Inflammatory macrophage treated with lipopolysaccharide for 1 hour (primary cell): Measurements from ENCODE around the gene CCNJL.
"Not testable (repeated sequence)": the region's sequence is repeated elsewhere in the genome, so short reads cannot be mapped to it uniquely, and the experiment has no call there.

Experiments
- DNase-seq, 2 donors: peaks; one replicate each; pipeline ENCODE4 v3.0.0-alpha.2; 2020 to 2022

The CCNJL gene

DNA sequence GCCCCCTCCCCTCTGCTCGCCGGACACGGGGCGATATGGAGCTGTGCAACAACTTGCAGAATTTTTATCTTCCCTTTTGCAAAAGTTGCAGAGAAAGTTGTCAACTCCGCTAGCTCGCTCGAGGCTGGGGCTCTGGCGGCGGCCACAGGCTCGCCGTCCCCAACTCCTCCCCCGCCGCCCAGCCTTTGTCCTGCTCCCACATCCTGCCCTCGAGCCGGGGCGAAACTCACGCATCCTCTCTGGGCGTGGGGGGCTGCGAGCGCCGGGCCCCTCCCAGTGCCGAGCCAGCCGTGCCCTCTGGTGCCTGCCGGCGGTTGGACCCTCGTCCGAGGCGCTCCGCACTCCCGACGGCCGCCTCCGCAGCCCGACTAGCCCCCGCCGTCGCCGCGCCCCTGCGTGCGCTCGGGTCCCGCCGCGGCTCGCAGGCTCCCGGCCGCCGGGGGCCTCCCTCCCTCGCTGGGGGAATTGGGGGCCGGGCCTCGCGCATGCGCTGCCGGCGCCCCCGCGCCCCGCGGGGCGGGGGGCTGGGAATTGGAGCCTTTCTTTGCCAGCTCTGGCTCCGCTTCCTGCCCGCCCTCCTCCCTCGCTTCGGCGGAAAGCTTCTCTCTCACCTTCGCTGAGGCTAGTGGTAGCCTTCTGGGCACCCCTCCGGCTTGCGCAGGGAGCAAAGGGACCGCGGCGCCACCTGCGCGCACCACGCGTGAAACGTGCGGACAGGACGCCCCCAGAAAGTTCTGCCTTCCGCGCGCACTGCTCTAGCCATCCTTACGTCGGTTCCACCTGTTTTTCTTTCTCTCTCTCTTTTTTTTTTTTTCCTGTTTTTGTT lies at the start of gene CCNJL:
CCNJL (minus strand) TSS at position 431 of the 826 bp plus-strand sequence. CDS start 641 bp downstream, outside the sequence.
- DNase-seq: no peak

DNA sequence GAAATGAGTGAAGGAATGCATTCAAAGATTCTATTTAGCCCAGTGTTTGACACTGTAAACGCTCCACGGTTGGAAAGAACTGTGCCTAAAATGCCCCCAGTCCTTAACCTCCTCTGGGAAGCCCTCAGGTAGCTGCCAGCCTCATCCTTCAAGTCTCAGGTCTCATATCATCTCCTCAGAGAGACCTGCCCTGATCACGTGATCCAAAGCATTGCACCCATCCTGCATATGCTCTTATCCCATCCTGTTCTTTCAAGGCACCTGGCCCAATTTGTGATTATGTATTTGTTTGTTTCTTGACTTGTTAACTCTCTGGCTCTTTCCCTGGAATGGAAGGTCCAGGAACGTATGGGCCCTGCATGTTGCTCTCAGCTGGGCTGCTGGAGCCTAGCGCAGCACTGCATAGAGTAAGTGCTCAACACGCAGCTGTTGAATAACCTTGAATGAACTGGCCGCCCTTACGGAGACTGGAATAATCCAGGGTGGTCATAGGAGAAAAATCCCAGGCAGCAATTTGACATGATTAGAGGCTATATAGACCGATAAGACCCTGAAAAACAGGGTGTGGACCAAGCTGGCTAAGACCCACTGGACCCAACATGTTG lies 49.4 kb upstream of the CCNJL start:
- no peak for DNase-seq

DNA sequence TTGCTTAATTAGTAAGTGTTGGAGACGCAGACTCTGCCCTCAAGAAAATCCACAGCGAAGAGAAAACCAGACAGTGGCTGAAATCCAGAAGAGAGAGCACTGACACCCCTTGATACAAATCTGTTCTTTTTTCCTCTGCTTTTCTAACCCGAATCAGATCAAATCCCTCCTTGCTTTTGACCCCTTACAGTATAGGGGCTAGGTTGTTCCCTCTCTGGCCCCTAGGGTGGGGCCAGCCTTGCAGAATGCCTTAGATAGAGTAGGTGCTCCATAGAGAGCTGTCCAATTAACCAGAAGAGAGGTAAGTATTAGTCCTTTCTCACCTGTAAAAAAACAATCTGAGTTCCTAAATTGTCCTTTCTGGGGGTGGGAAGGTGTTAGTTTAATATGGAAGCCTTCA lies 47.9 kb upstream of the CCNJL start:
- no peak for DNase-seq

- DNase-seq: no peak
These were observed 47.5 kb upstream of the CCNJL start for GRCh38 chr5:160359816-160360215.

DNA sequence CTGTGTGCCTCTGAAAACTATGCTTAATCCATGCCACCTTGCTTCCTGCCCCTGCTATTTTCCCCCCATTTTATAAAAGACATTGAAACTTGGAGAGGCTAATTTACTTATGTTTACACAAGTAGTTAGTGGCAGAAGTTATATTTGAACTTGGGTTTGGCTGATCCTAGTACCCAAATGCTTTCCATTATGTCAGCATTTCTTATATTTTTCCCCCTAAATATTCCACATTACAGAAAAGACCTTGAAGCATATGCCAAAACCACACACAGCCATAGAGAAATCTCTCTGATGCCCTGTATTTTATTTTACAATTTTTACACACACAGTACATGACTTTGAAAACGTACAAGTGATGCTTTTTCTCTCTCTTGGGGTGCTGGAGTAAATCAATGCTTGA lies 46.9 kb upstream of the CCNJL start:
- DNase-seq: no peak

DNA sequence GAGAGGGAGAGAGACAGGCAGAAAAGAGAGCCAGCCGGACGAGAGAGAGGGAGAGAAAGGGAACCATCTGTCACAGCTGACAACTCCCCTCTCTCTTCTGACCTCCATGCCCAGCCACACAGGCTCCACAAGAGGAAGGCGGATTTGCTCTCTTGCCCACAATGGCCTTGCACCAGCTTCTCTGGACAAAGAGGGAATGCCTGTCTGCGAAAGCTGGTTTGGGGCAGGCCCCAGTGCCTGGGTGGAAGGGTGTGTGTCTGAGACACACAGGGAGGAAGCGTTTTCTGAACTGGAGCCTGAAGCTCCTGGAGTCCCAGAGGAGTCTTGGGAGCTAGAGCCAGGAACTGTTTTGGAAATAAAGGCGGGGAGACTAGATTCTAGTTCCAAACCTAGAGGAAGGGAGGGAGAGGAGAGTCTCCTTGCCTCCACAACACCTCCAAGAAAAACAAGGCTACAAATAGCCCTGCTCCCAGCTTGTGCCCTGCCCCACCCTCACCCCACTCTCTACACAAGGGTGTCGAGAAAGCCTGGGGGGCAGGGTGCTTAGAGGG lies 45.6 kb upstream of the CCNJL start:
- DNase-seq: no peak

DNA sequence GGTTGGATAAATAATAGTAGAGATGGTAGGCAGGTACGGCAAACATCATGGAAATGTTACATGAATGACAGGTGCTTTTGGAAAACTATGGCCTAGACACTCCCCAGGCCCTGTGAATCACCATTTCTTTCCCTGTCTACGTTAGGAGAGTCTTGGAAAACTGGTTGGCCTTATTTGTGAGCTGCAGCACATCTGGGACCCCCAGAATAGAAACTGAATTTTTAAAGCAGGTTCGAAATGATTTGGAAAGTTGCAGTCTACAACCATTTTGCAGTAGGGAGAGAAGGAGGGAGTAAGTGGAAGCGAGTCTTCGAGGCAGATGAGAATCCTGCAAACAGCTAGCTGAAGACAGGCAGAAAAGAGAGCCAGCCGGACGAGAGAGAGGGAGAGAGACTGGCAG lies 45.0 kb upstream of the CCNJL start:
- no peak for DNase-seq

DNA sequence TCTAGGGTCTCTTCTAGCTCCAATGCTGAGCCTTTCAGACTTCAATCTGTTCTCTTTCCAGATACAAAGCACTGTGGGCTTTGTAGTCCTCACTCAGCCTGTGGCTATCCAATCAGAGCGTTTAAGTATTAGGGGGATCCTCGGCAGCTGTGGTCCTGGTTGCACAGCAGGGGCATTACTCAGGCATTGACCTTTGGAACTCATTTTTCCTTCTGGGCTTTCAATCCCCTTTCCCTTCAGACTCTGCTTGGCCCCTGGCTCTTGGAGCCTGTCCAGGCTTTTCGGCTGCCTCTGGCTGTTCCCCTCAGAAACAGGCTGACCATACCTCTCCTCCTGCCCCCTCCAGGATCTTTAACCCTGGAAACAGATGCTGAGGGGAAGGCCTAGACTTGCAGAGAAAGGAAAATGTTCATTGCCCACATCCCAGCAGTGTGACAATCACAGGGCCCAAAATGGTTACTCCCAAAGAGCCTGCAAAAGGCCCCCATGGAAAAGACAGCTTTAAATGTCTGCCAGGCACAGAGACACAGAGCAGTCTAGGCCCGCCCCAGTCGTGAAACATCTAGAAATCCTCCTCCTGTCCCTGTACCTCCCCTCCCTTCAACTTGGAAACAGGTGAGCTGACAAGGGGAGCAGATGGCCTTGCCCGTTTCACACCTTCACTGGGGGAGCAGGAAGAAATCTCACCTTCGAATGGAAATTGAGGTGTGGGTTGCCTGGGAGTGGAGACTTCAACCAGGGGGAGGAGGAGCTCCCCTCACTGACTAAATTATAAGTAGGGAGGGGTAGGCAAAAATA lies 44.4 kb upstream of the CCNJL start:
- DNase-seq: no peak

DNA sequence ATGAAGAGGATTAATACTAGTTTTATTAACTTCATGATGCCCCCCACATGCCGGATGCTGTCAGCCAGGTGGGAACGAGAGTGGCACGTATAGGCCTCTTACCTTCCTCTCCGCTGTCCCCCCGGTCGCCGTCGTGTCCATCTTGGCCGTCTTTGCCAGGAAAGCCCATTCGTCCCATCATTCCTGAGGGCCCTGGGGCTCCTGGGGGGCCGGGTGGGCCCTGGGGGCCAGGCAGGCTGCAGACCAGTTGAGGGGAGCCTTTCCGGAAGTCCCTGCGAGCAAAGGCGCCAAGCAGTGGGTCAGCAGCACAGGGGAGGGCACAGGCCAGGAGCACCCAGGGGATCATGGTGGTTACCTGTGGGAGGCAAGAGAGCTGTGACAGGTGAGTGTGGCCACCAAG lies 42.3 kb upstream of the CCNJL start:
- no peak for DNase-seq

DNA sequence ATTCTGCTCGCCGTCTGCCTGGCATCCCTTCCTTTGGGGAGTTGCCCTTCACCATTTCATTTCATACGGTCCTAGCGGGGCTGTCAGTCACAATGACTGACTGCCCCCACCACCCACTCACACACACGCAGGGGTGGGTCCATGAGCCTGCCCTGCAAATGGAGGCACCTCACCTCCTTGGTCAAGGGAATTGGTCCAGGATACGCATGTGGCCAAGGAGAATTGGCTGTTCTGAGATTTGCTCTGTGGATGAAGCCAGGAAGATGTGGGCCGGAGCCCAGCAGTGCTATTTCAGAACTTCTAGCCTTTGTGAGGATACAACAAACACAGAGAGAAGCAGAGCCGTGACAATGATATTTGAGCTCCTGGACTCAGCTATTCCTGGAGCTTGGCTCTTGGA lies 41.0 kb upstream of the CCNJL start:
- DNase-seq: no peak

GRCh38 chr5:160352308-160352707 lies 39.9 kb upstream of the CCNJL start:
- DNase-seq: no peak

GRCh38 chr5:160349935-160350303 lies 37.6 kb upstream of the CCNJL start:
- no peak for DNase-seq

- no peak for DNase-seq
These were observed 37.0 kb upstream of the CCNJL start for GRCh38 chr5:160349249-160349934.

- DNase-seq: no peak
These were observed 35.7 kb upstream of the CCNJL start for GRCh38 chr5:160348080-160348479.

- no peak for DNase-seq
These were observed 35.1 kb upstream of the CCNJL start for GRCh38 chr5:160347448-160347847.

DNA sequence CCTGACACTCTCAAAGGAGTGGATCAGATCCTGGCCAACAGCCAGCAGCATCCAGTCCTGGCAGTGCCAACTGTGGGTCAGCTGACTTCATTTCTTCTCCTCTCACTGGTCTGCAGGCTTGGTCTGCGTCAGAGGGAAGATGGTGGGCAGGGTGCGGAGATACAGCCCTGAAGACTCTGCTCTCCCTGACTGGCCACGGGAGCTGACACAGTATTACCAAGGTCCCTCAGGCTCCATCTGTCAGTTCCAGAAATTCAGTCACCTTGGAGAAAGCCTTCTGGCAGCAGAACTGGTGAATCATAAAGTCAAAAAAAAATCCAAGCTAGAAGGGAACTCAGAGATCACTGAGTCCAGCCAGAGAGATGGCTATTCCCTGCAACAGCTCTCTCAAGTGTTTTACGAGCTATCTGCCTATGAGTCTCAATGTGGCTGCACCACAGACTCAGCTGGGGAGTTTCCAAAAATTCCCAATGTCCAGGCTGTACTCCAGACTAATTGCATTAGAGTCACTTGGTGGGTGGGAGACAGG lies 30.1 kb upstream of the CCNJL start:
- DNase-seq: peak in 1 of 2 donors; percentile 6

DNA sequence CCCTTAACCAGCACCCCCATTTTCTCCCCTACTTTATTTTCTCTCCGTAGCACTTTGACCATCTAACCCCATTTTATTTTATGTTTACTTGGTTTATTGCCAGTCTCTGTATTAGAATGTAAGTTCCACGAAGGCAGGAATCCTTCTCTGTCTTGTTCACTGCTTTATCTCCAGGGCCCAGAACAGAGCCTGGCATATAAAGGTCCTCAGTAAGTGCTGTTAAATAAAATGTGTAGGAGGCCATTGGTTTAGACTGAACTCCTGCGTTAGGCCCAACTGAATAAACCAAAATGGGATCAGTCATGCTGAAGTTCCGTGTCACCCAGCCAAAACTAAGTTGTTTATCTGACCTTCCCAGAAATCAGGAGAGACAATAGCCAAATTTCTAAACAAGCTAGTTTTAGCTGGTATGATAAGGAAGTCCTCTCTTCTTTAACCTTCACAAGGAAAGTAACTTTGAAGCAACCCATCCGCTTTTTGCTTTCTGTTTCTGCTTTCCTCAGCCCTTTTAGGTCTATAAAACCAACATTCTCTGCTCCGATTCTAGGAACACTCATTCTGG lies 29.0 kb upstream of the CCNJL start:
- DNase-seq: no peak

DNA sequence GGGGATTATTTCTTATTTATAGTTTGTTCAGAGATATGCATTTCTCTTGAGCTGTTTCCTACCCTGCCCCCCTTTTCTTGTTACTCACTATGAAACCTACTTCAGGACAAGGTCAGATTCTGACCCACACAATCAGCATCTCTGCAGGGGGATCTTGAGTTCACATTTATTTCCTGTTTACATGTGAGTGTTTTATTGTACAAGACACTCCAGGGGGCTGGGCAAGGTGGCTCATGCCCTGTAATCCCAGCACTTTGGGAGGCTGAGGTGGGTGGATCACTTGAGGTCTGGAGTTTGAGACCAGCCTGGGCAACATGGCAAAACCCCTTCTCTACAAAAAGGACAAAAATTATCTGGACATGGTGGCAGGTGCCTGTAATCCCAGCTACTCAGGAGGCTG lies 28.1 kb upstream of the CCNJL start:
- not testable (repeated sequence) for DNase-seq

- no peak for DNase-seq
These were observed 27.2 kb upstream of the CCNJL start for GRCh38 chr5:160339406-160340130.

GRCh38 chr5:160334716-160335115 lies 22.4 kb upstream of the CCNJL start:
- DNase-seq: peak; percentile 18 to 25

GRCh38 chr5:160333721-160334120 lies 21.4 kb upstream of the CCNJL start:
- DNase-seq: peak; percentile 95 to 96

GRCh38 chr5:160330212-160330611 lies 17.8 kb upstream of the CCNJL start:
- no peak for DNase-seq
